ENCODE data around the gene CHD2.

DNA sequence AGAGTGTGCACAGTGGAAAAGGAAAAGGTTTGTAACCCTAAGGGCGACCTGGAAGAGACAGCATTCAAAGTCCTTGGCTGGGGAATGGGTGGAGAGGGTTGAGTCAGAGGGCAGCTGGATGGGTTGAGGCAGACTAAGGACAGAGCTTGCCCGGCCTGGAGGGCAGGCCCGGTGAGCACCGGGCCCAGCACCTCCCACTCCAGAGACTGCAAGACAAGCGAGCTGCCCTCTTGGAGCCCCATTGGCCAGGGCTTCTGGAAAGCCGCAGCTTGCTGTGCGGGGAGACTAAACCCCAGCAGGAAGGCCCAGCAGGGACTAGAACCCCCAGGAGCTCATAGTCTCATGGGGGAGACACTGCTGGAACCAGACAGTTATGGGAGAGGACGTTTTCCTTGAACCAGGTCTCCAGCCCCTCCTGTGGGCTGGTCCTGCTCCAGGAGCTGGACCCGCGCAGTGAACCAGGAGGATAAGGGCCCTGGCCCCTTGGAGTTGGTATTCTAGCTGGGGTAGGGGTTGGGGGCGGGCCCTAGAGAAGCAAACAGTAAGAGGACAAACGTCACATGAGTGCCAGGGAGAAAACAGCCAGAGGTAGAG is 129.8 kb downstream of the CHD2 start:
- no peak for TF ChIP-seq CTCF (IDR thresholded peaks at IDR 0.05)
- TF ChIP-seq, protein P1, sequence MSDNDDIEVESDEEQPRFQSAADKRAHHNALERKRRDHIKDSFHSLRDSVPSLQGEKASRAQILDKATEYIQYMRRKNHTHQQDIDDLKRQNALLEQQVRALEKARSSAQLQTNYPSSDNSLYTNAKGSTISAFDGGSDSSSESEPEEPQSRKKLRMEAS (IDR thresholded peaks at IDR 0.05) = no peak
- TF ChIP-seq JUN (IDR thresholded peaks at IDR 0.05) = no peak
- no peak for TF ChIP-seq POLR2A (IDR thresholded peaks at IDR 0.05; ENCODE audit: low read length)
- TF ChIP-seq, protein P2, sequence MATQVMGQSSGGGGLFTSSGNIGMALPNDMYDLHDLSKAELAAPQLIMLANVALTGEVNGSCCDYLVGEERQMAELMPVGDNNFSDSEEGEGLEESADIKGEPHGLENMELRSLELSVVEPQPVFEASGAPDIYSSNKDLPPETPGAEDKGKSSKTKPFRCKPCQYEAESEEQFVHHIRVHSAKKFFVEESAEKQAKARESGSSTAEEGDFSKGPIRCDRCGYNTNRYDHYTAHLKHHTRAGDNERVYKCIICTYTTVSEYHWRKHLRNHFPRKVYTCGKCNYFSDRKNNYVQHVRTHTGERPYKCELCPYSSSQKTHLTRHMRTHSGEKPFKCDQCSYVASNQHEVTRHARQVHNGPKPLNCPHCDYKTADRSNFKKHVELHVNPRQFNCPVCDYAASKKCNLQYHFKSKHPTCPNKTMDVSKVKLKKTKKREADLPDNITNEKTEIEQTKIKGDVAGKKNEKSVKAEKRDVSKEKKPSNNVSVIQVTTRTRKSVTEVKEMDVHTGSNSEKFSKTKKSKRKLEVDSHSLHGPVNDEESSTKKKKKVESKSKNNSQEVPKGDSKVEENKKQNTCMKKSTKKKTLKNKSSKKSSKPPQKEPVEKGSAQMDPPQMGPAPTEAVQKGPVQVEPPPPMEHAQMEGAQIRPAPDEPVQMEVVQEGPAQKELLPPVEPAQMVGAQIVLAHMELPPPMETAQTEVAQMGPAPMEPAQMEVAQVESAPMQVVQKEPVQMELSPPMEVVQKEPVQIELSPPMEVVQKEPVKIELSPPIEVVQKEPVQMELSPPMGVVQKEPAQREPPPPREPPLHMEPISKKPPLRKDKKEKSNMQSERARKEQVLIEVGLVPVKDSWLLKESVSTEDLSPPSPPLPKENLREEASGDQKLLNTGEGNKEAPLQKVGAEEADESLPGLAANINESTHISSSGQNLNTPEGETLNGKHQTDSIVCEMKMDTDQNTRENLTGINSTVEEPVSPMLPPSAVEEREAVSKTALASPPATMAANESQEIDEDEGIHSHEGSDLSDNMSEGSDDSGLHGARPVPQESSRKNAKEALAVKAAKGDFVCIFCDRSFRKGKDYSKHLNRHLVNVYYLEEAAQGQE (IDR thresholded peaks at IDR 0.05) = no peak
- TF ChIP-seq EHMT2 (IDR thresholded peaks at IDR 0.05; ENCODE audit: low read depth) = no peak
- no peak for TF ChIP-seq HMGXB4 (CRISPR knock-in tag; IDR thresholded peaks at IDR 0.05; ENCODE audit: borderline replicate concordance)

Data from A549 (cell line).